Measurements from ENCODE around the gene OR1B1.
"Not testable (repeated sequence)": the region's sequence is repeated elsewhere in the genome, so short reads cannot be mapped to it uniquely, and the experiment has no call there.

OR1B1 gene
- 0 to 0.99 (median 0) reads per million in 17 experiments for total RNA-seq

DNA sequence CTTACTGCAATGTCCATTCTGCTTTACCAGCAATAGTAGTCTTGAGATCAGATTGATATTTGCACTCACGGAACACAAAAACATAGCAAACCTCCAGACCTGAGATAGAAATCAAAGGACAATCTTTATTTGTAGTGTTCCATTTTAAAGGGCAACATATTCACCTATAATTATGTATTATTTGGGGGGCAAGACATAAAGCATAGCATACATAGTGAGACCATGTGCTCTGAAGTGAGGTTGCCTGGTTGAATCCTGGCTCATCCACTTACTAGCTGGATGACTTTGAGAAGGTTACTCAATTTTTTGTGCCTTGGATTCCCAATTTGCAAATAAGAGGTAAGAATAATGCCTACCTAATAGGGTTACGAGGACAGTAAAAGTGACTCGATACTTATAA is at the start of gene OR1B1:
Gene OR1B1, minus strand, starts transcription at position 101 of the 400 bp plus-strand sequence.
- DNase-seq = no peak

DNA sequence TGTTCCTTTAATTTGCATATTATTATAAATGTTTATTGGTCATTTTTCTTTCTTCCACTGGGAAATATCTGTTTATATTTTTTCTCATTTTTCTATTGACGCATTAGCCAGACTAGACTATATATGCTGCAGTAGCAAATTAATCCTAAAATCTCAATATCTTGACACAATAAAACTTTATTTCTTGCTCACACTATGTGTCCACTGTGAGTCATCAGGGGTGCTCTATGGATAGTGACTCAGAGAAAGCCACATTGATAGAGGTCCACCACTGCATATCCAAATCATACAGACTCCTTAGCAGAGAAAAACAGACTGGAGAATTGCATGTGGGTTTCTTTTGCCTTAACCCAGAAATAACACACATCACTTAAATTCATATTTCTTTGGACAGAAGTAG is 38.3 kb upstream of the OR1B1 start:
- no peak for DNase-seq

DNA sequence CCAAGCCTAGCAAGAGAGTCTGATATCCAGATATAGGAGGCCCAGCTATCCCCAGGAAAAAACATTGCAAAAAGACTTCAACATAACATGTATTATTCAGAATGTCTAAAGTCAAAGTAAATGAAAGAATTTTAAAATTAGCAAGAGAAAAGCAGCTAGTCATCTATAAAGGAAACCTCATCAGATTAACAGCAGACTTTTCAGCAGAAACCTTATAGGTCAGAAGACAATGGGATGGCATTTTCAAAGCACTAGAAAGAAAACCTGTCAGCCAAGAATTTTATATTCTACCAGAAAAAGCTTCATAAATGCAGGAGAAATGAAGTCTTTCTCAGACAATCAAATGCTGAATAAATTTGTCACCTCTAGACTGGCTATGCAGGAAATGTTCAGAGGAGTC is 27.4 kb upstream of the OR1B1 start:
- DNase-seq = no peak

DNA sequence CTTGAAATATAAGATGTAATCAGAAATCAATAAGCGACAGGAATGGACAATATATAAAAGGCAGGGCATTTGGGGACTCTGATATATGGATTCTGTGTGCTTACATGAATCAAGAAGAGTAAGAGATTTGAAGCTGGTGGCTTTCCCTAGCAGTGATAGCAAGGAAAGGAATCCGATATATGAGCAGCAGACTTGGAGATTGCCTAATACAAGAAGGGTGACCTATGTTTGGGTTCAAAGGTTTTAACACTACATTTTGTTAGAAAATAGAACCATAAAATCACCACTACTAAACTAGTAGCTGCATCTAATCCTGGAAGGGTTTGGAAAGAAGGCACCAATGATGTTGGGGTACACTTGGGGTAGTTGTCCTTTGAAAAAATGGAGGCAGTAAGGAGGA is 15.1 kb upstream of the OR1B1 start:
- no peak for DNase-seq

DNA sequence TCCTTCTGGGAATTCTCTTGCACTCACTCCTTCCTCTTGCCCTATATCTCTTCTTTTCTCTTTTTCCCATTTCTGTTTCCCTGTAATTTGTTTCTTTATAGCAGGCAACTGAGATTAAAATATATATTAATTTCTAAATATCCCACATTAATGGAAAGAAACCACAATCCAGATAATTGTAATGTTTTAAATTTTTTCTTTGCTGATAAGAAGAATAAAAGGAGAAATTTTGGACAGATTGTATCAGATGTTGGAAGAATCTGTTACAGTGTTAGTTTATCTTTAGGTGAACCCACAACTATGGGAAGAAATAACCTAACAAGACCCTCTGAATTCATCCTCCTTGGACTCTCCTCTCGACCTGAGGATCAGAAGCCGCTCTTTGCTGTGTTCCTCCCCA is 4.0 kb upstream of the OR1B1 start, which contains the start of gene OR1L1:
Gene OR1L1, plus strand, starts transcription at position 301 of the 400 bp plus-strand sequence. Its CDS starts 0 bp downstream, at position 301.
- DNase-seq = no peak

DNA sequence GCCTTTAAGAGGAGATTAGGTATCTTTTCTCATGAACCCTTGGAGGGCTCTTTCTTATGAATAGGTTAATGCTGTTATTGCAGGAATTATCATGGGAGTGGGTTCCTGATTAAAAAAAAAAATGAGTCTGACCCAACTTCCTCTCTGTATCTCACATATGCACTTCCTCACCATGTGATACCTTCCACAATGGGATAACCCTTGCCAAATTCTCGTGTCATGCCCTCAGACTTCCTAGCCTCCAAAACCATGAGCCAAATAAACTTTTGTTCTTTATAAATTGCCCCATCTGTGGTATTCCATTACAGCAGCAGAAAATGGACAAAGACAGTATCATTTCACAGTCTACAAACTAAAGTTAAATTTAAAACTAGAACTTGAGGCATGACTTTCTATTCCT is 1.0 kb downstream of the OR1B1 start:
- DNase-seq = no peak

DNA sequence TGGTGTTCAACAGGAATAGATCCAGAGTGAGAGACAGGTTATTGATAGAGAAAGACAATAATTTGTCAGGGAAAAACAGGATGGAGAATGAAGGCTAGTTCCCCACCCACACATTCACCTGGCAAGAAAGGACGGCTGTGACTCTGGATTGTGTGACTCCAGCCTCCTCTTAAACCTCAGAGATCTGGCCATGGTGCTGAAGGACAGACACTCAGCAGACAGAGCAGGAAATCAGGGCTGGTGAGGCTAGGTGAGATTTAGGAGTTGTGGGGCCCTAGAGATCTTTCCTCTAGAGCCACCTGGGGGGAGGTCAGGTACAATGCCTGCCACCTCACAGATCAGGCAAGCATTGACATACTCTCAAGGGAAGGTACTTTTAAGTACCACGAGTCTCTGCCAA is 15.2 kb downstream of the OR1B1 start:
- no peak for DNase-seq

DNA sequence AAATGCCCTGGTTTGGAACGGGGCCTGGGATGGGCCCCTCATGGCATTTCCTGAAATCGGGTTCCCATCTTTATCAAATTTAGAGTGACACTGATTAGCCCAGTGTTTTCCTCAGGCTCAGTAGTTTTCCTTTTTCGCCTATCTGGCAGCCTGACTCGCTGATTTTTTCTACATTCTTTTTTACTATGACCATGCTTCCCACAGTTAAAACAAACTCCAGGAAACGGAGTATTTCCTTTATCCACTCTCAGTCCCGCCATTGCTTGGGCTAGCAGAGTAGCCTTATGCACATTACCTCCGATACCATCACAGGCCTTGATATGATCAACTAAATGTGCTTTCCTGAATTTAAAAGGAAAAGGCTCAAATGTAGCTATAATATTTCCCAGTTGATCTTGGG is 37.4 kb downstream of the OR1B1 start:
- no peak for DNase-seq

DNA sequence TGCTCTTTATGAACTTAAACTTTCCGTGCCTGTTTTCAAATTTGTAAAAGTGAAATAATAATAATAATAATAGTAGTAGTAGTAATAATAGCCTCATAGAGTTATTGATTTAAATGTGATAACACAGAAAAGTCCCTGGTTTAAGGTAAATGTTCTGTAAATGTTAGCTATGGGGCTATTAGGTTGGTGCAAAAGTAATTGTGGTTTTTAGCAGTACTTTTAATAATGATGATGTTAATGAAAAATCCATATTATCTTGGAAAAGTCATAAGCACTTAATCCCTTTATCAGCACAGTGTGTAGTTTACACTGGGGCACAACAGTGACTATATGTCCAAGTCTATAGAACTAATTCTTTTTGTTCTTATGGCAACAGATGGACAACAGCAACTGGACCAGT is 43.1 kb downstream of the OR1B1 start, which contains the start of gene OR1Q1:
Gene OR1Q1, plus strand, starts transcription at position 377 of the 400 bp plus-strand sequence. Its CDS starts 0 bp downstream, at position 377.
- no peak for DNase-seq

DNA sequence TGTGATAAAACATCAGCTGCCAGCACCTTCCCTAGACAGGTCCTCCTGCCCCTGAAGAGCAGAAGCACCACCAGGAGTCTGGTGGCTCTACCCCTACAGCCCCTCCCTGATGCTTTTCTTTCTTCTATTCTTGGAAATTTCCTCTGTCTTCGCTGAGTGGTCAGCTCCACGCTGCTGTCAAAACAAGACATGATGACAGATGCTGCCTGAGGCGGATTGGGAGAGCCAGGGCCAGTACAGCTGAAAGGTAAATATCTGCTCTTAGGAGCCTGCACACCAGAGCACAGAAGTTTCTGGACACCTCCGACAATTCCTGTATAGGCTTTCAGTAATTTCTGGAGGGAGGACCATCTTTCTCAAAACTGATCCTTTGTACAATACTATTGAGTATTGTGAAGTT is 47.6 kb downstream of the OR1B1 start:
- no peak for DNase-seq

DNA sequence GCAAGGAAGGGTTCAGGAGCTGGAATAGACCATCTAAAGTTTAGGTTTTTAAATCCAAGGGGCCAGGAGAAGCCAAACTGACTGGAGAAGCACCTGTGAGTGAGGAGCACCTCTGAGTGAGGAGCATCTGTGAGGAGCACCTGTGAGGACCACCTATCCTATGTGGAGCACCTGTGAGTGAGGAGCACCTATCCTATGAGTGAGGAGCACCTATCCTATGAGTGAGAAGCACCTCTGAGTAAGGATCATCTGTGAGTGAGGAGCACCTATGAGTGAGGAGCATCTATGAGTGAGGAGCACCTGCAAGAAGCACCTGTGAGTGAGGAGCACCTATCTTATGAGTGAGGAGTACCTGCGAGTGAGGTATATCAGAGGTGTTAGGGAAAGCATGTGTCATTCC is 50.8 kb downstream of the OR1B1 start:
- no peak for DNase-seq

DNA sequence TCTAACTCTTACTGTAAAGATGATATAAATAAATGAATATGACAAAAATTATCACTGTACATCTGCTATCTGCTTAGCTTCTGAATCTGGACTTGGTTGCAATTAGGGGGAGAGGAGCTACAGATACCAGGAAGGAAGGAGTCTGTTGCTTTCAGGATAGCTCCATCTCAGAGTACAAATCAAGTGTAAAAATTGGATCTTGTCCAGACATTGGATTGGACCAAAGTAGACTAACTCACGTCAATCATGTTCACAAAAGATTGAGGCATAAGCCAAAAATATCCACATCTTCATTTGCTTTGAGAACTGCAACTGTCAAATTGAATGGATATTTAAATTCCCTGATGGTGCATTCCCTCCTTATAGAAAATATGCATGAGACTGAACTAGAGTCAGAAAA is 51.7 kb downstream of the OR1B1 start:
- DNase-seq = no peak

DNA sequence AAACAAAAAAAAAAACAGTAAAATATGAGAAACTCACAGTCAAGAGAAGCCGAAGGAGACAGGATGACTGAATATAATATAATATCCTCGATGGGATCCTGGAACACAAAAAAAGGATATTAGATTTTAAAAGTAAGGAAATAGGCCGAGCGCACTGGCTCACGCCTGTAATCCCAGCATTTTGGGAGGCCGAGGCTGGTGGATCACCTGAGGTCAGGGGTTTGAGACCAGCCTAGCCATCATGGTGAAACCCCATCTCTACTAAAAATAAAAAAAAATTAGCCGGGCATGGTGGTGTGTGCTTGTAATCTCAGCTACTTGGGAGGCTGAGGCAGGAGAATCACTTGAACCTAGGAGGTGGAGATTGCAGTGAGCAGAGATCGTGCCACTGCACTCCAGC is 74.1 kb downstream of the OR1B1 start, which contains the start of gene OR1L8:
Gene OR1L8, minus strand, starts transcription at position 101 of the 400 bp plus-strand sequence. CDS start 14,907 bp downstream, outside the sequence.
- DNase-seq = not testable (repeated sequence)

DNA sequence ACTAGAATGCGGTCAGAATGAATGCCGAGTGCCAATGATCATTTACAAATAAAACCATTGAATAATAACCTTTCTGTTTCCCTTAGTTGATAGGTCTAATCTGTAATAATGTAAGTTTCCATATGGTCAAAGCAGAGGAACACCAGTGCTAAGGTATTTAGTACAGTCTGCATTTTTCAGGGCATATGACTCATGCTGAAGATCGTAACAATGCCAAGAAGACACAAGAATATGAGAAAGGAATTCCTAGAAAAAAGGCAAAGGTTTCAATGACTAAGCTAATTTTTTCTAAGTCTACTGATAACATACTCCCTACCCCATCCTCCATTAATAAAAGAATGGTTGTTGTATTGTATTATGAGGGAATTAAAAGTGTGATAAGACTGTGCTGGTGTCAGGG is 77.1 kb downstream of the OR1B1 start:
- DNase-seq = no peak

DNA sequence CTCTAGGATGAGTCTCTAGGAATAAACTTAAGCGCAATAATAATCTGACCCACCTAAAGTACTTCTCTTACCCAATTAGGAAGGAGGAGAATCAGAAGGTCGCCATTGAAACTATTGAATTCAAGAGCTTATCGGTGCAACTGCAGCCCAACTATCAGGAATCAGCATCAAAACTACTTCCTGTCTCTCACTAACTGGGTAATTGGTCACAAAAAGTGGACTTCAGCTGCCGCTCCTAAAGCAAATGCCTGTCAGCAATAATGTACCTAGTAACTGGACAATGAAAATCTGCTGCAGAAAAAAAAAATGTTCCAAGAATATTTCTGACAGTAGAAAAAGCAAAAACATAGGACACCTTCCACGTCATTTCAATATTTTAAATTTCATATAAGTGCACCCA is 77.6 kb downstream of the OR1B1 start:
- no peak for DNase-seq
